K562 (cell line): ENCODE results near the gene TFPI2.
"Not testable (repeated sequence)": the region's sequence is repeated elsewhere in the genome, so short reads cannot be mapped to it uniquely, and the experiment has no call there.

Experiments
- CTCF ChIP-seq, 3 experiments: IDR thresholded peaks in 2 of 3; conservative IDR thresholded peaks in 1 of 3; 2 replicates each; pipeline ENCODE4 v1.5.1; 2011 to 2012; ENCODE audit warnings: low read length in 3 of 3, mild to moderate bottlenecking in 3 of 3, control low read depth in 2 of 3, improper control_type of control experiment in 1 of 3, inconsistent platforms in 1 of 3, low read depth in 1 of 3, mixed read lengths in 1 of 3, moderate library complexity in 1 of 3; ENCODE audit not compliant: insufficient read depth in 2 of 3
- GABPA ChIP-seq: fragments of 200-800 bp; sonication (Bioruptor generic); conservative IDR thresholded peaks from 2 replicates; pipeline ENCODE4 v1.6.1; 2016; ENCODE audit warnings: low read depth, missing genetic modification characterization, missing compliant biosample characterization
- XRCC5 ChIP-seq: fragments of 200-400 bp; formaldehyde crosslinking; IDR thresholded peaks from 2 replicates; pipeline ENCODE4 v1.6.1; 2017; ENCODE audit warnings: low read depth, mild to moderate bottlenecking, low read length

GRCh38 chr7:93911242-93911641, 20.7 kb upstream of the TFPI2 start:
- not testable (repeated sequence) for TF ChIP-seq CTCF (IDR thresholded peaks at IDR 0.05 in 2 of 3, conservative IDR thresholded peaks at IDR 0.05 in 1 of 3; ENCODE audit: insufficient read depth in 2 of 3, low read depth in 1 of 3, low read length in 3 of 3); GABPA; XRCC5
